ENCODE measurements around the gene RPUSD1.

GRCh38 chr16:813916-814412, 25.8 kb upstream of the RPUSD1 start:
- no peak for TF ChIP-seq EZH2 (IDR thresholded peaks at IDR 0.05; ENCODE audit: borderline replicate concordance, low read depth, low read length, poor library complexity, severe bottlenecking)
- no peak; the same call in 1 of the 2 replicates for TF ChIP-seq CTCF (conservative IDR thresholded peaks at IDR 0.05; ENCODE audit: low read depth, low read length)

Data from A673 (cell line).